GM12875 (cell line): ENCODE measurements around the gene PROK1.

Experiments used
- H3K4me3 ChIP-seq: one replicate; pipeline ENCODE4 v1.5.1; 2011; ENCODE audit warnings: low read depth, low read length, control low read depth
- CTCF ChIP-seq: IDR thresholded peaks from 2 replicates; pipeline ENCODE4 v1.5.1; 2011; ENCODE audit warnings: low read depth, mild to moderate bottlenecking, control low read depth, inconsistent platforms, low read length, moderate library complexity, borderline replicate concordance; ENCODE audit not compliant: insufficient read depth

The PROK1 gene

GRCh38 chr1:110494036-110494435, 43.1 kb downstream of the PROK1 start:
- no peak overlapping the region for H3K4me3 ChIP-seq
- TF ChIP-seq CTCF: no peak

- TF ChIP-seq CTCF: no peak
- H3K4me3 ChIP-seq: no peak overlapping the region
Measured at GRCh38 chr1:110494522-110495406, 43.8 kb downstream of the PROK1 start.

- H3K4me3 ChIP-seq: no peak overlapping the region
- peak; percentile 87 for TF ChIP-seq CTCF
Measured at GRCh38 chr1:110495926-110496600, 45.1 kb downstream of the PROK1 start.

- no peak overlapping the region for H3K4me3 ChIP-seq
- TF ChIP-seq CTCF: no peak
Measured at GRCh38 chr1:110498270-110498669, 47.3 kb downstream of the PROK1 start.

GRCh38 chr1:110501488-110502132, 50.7 kb downstream of the PROK1 start:
- TF ChIP-seq CTCF: no peak
- H3K4me3 ChIP-seq: no peak overlapping the region

- TF ChIP-seq CTCF: no peak
- H3K4me3 ChIP-seq: no peak overlapping the region
Measured at GRCh38 chr1:110502402-110503151, 51.6 kb downstream of the PROK1 start.
